Activated T-helper 2 cell treated with anti-CD3 and anti-CD28 coated beads, Interferon-gamma antibody, Interleukin-2, Interleukin-4, amounts not matched to agents 10 μg/mL and 5 μg/mL and 100 μg/mL, durations not matched to agents 14 hours and 24 hours and 36 hours (primary cell): ENCODE data around the gene AIG1. TPM values are rescaled to one million over a fixed set of nuclear protein-coding genes. Genes with fewer than 3 reads are reported as not detected.
A peak's percentile ranks its signal among the peaks of the same experiment; 100 is the strongest.
"Not testable (repeated sequence)": the region's sequence is repeated elsewhere in the genome, so short reads cannot be mapped to it uniquely, and the experiment has no call there.

Experiments used
- DNase-seq: peaks from one replicate; pipeline ENCODE4 v3.0.0; 2021; ENCODE audit warnings: low spot score
- H3K27ac Mint-ChIP-seq: one replicate; pipeline ENCODE4 v1.8.0; 2021; ENCODE audit warnings: mixed read lengths
- H3K27me3 Mint-ChIP-seq: one replicate; pipeline ENCODE4 v1.8.0; 2021; ENCODE audit warnings: low read depth, mixed read lengths
- H3K36me3 Mint-ChIP-seq: one replicate; pipeline ENCODE4 v1.8.0; 2021; ENCODE audit warnings: low read depth, mixed read lengths
- H3K4me1 Mint-ChIP-seq: one replicate; pipeline ENCODE4 v1.8.0; 2021; ENCODE audit warnings: low read depth, mixed read lengths
- H3K4me3 Mint-ChIP-seq: one replicate; pipeline ENCODE4 v1.8.0; 2021; ENCODE audit warnings: low read depth, mild to moderate bottlenecking, moderate library complexity, mixed read lengths
- H3K9me3 Mint-ChIP-seq: one replicate; pipeline ENCODE4 v1.8.0; 2021; ENCODE audit warnings: mixed read lengths
- intact Hi-C: fragments of 100-400 bp; cut with micrococcal nuclease; formaldehyde crosslinking; loops from one replicate; pipeline ENCODE4 v1.15.1; 2023
- total RNA-seq: library from RNA; stranded (reverse); gene quantifications from 2 replicates; pipeline ENCODE4 v1.2.3, GENCODE V29; 2022

AIG1 gene
- total RNA-seq, 1 donor from 2014 or later: 2.4 TPM

- no peaks in the 10 kb centered on the region for H3K27me3 Mint-ChIP-seq
- no peak overlapping the region for H3K27ac Mint-ChIP-seq
- peaks cover 13% of the 10 kb centered on the region for H3K9me3 Mint-ChIP-seq
- intact Hi-C loops: no loop called here
- peaks cover 3% of the 10 kb centered on the region for H3K36me3 Mint-ChIP-seq
- DNase-seq: no peak
- H3K4me3 Mint-ChIP-seq: no peak overlapping the region
- H3K4me1 Mint-ChIP-seq: no peaks in the 10 kb centered on the region
Observed at GRCh38 chr6:143125864-143126573, 65.3 kb downstream of the AIG1 start.

GRCh38 chr6:143126574-143126941, 65.9 kb downstream of the AIG1 start:
- Mint-ChIP-seq H3K4me1 (no peaks in the 10 kb centered on the region), H3K27ac (no peak overlapping the region), H3K36me3 (peaks cover 3% of the 10 kb centered on the region), H3K27me3 (no peaks in the 10 kb centered on the region), H3K4me3 (no peak overlapping the region), H3K9me3 (peaks cover 14% of the 10 kb centered on the region)
- DNase-seq: no peak
- intact Hi-C loops: no loop called here

GRCh38 chr6:143127941-143128680, 67.4 kb downstream of the AIG1 start:
- Mint-ChIP-seq H3K27ac (no peak overlapping the region), H3K27me3 (no peaks in the 10 kb centered on the region), H3K36me3 (peaks cover 3% of the 10 kb centered on the region), H3K4me1 (no peaks in the 10 kb centered on the region), H3K4me3 (no peak overlapping the region), H3K9me3 (peaks cover 25% of the 10 kb centered on the region)
- no peak for DNase-seq
- intact Hi-C loops: no loop called here

GRCh38 chr6:143128681-143129015, 68.0 kb downstream of the AIG1 start:
- Mint-ChIP-seq H3K4me3 (no peak overlapping the region), H3K36me3 (peaks cover 3% of the 10 kb centered on the region), H3K27ac (no peak overlapping the region), H3K4me1 (no peaks in the 10 kb centered on the region), H3K27me3 (no peaks in the 10 kb centered on the region), H3K9me3 (peaks cover 25% of the 10 kb centered on the region)
- intact Hi-C loops: no loop called here
- DNase-seq: no peak

- H3K4me1 Mint-ChIP-seq: peaks cover 4% of the 10 kb centered on the region
- peaks cover 3% of the 10 kb centered on the region for H3K36me3 Mint-ChIP-seq
- H3K9me3 Mint-ChIP-seq: peaks cover 25% of the 10 kb centered on the region
- H3K4me3 Mint-ChIP-seq: no peak overlapping the region
- H3K27me3 Mint-ChIP-seq: no peaks in the 10 kb centered on the region
- no peak overlapping the region for H3K27ac Mint-ChIP-seq
- no peak for DNase-seq
- intact Hi-C loops: no loop called here
Observed at GRCh38 chr6:143130928-143131327, 70.2 kb downstream of the AIG1 start.

GRCh38 chr6:143135325-143135724, 74.6 kb downstream of the AIG1 start:
- Mint-ChIP-seq H3K4me1 (peaks cover 16% of the 10 kb centered on the region), H3K27ac (no peak overlapping the region), H3K27me3 (no peaks in the 10 kb centered on the region), H3K36me3 (peaks cover 17% of the 10 kb centered on the region), H3K4me3 (no peak overlapping the region), H3K9me3 (peaks cover 42% of the 10 kb centered on the region)
- no peak for DNase-seq
- intact Hi-C loops: no loop called here

- H3K9me3 Mint-ChIP-seq: peaks cover 41% of the 10 kb centered on the region
- no peak overlapping the region for H3K27ac Mint-ChIP-seq
- H3K36me3 Mint-ChIP-seq: peaks cover 17% of the 10 kb centered on the region
- H3K4me1 Mint-ChIP-seq: peaks cover 16% of the 10 kb centered on the region
- no peak overlapping the region for H3K4me3 Mint-ChIP-seq
- DNase-seq: no peak
- no peaks in the 10 kb centered on the region for H3K27me3 Mint-ChIP-seq
- intact Hi-C loops: no loop called here
Observed at GRCh38 chr6:143135797-143136561, 75.3 kb downstream of the AIG1 start.

- H3K9me3 Mint-ChIP-seq: peaks cover 37% of the 10 kb centered on the region
- no peaks in the 10 kb centered on the region for H3K27me3 Mint-ChIP-seq
- H3K4me3 Mint-ChIP-seq: no peak overlapping the region
- no peak for DNase-seq
- intact Hi-C loops: no loop called here
- H3K27ac Mint-ChIP-seq: no peak overlapping the region
- peaks cover 16% of the 10 kb centered on the region for H3K4me1 Mint-ChIP-seq
- peaks cover 17% of the 10 kb centered on the region for H3K36me3 Mint-ChIP-seq
Observed at GRCh38 chr6:143136647-143137046, 76.0 kb downstream of the AIG1 start.

GRCh38 chr6:143139239-143139784, 78.6 kb downstream of the AIG1 start:
- Mint-ChIP-seq H3K4me1 (peaks cover 16% of the 10 kb centered on the region), H3K27ac (peak overlapping the region; percentile 59), H3K36me3 (peaks cover 17% of the 10 kb centered on the region), H3K4me3 (no peak overlapping the region), H3K9me3 (peaks cover 27% of the 10 kb centered on the region), H3K27me3 (no peaks in the 10 kb centered on the region)
- intact Hi-C loops: no loop called here
- DNase-seq: no peak

GRCh38 chr6:143139884-143140283, 79.2 kb downstream of the AIG1 start:
- intact Hi-C loops, H3K27me3 Mint-ChIP-seq, DNase-seq, H3K4me3 Mint-ChIP-seq: not testable (repeated sequence)
- Mint-ChIP-seq H3K9me3 (peaks cover 27% of the 10 kb centered on the region), H3K4me1 (peaks cover 16% of the 10 kb centered on the region), H3K36me3 (peaks cover 17% of the 10 kb centered on the region), H3K27ac (peak overlapping the region; percentile 59)

GRCh38 chr6:143140767-143141166, 80.1 kb downstream of the AIG1 start:
- H3K4me1 Mint-ChIP-seq: peaks cover 14% of the 10 kb centered on the region
- intact Hi-C loops: no loop called here
- H3K27ac Mint-ChIP-seq: no peak overlapping the region
- peaks cover 17% of the 10 kb centered on the region for H3K36me3 Mint-ChIP-seq
- peaks cover 27% of the 10 kb centered on the region for H3K9me3 Mint-ChIP-seq
- H3K27me3 Mint-ChIP-seq: no peaks in the 10 kb centered on the region
- H3K4me3 Mint-ChIP-seq: no peak overlapping the region
- no peak for DNase-seq

GRCh38 chr6:143141442-143141841, 80.8 kb downstream of the AIG1 start:
- no peak overlapping the region for H3K27ac Mint-ChIP-seq
- intact Hi-C loops: no loop called here
- no peak overlapping the region for H3K4me3 Mint-ChIP-seq
- H3K27me3 Mint-ChIP-seq: no peaks in the 10 kb centered on the region
- H3K9me3 Mint-ChIP-seq: peaks cover 27% of the 10 kb centered on the region
- peaks cover 17% of the 10 kb centered on the region for H3K36me3 Mint-ChIP-seq
- no peak for DNase-seq
- peaks cover 10% of the 10 kb centered on the region for H3K4me1 Mint-ChIP-seq
